Measurements from ENCODE around the gene SMARCD3. TPM values are rescaled to one million over a fixed set of nuclear protein-coding genes. Genes with fewer than 3 reads are reported as not detected.

Gene SMARCD3
- total RNA-seq, 1 donor from 2014 or later = 101 TPM

GRCh38 chr7:151250181-151251132, 2.0 kb upstream of the SMARCD3 start:
- Histone ChIP-seq H3K36me3 (ENCODE audit: control insufficient read depth in 3 of 3, insufficient read depth in 3 of 3, low read length in 3 of 3) (no peaks in the 10 kb centered on the region), H3K9me3 (ENCODE audit: control insufficient read depth in 3 of 3, low read length in 3 of 3) (no peaks in the 10 kb centered on the region), H3K4me1 (ENCODE audit: control insufficient read depth in 3 of 3, insufficient read depth in 3 of 3, low read length in 3 of 3) (peaks cover 56 to 66% (median 61%) of the 10 kb centered on the region in 3 donors), H3K27ac (ENCODE audit: low read depth, low read length) (peak overlapping the region; percentile 97), H3K4me3 (ENCODE audit: low read length in 3 of 3) (peak overlapping the region; percentile 78 to 85 (median 84)), H3K27me3 (ENCODE audit: control insufficient read depth in 3 of 3, insufficient read depth in 3 of 3, low read length in 3 of 3) (peaks cover 0 to 4% (median 0%) of the 10 kb centered on the region in 3 donors), H3K9ac (ENCODE audit: low read depth in 1 of 3, low read length in 3 of 3) (peak overlapping the region; percentile 85 to 97 (median 85))

- Histone ChIP-seq H3K27ac (ENCODE audit: low read depth, low read length) (peak overlapping the region; percentile 97), H3K9ac (ENCODE audit: low read depth in 1 of 3, low read length in 3 of 3) (peak overlapping the region; percentile 80 to 97 (median 85)), H3K4me3 (ENCODE audit: low read length in 3 of 3) (peak overlapping the region; percentile 74 to 85 (median 84)), H3K27me3 (ENCODE audit: control insufficient read depth in 3 of 3, insufficient read depth in 3 of 3, low read length in 3 of 3) (peaks cover 0 to 7% (median 0%) of the 10 kb centered on the region in 3 donors), H3K36me3 (ENCODE audit: control insufficient read depth in 3 of 3, insufficient read depth in 3 of 3, low read length in 3 of 3) (no peaks in the 10 kb centered on the region), H3K4me1 (ENCODE audit: control insufficient read depth in 3 of 3, insufficient read depth in 3 of 3, low read length in 3 of 3) (peaks cover 62 to 72% (median 67%) of the 10 kb centered on the region in 3 donors), H3K9me3 (ENCODE audit: control insufficient read depth in 3 of 3, low read length in 3 of 3) (no peaks in the 10 kb centered on the region)
Measured at GRCh38 chr7:151249732-151250072, 1.2 kb upstream of the SMARCD3 start.

GRCh38 chr7:151249034-151249731, 689 bp upstream of the SMARCD3 start:
- no peaks in the 10 kb centered on the region for H3K36me3 ChIP-seq (ENCODE audit: control insufficient read depth in 3 of 3, insufficient read depth in 3 of 3, low read length in 3 of 3)
- H3K27ac ChIP-seq (ENCODE audit: low read depth, low read length) = peak overlapping the region; percentile 97
- H3K9me3 ChIP-seq (ENCODE audit: control insufficient read depth in 3 of 3, low read length in 3 of 3) = no peaks in the 10 kb centered on the region
- peaks cover 68 to 71% (median 68%) of the 10 kb centered on the region in 3 donors for H3K4me1 ChIP-seq (ENCODE audit: control insufficient read depth in 3 of 3, insufficient read depth in 3 of 3, low read length in 3 of 3)
- H3K4me3 ChIP-seq (ENCODE audit: low read length in 3 of 3) = peak overlapping the region; percentile 74 to 85 (median 84)
- peak overlapping the region; percentile 80 to 97 (median 85) for H3K9ac ChIP-seq (ENCODE audit: low read depth in 1 of 3, low read length in 3 of 3)
- H3K27me3 ChIP-seq (ENCODE audit: control insufficient read depth in 3 of 3, insufficient read depth in 3 of 3, low read length in 3 of 3) = peaks cover 0 to 7% (median 0%) of the 10 kb centered on the region in 3 donors

DNA sequence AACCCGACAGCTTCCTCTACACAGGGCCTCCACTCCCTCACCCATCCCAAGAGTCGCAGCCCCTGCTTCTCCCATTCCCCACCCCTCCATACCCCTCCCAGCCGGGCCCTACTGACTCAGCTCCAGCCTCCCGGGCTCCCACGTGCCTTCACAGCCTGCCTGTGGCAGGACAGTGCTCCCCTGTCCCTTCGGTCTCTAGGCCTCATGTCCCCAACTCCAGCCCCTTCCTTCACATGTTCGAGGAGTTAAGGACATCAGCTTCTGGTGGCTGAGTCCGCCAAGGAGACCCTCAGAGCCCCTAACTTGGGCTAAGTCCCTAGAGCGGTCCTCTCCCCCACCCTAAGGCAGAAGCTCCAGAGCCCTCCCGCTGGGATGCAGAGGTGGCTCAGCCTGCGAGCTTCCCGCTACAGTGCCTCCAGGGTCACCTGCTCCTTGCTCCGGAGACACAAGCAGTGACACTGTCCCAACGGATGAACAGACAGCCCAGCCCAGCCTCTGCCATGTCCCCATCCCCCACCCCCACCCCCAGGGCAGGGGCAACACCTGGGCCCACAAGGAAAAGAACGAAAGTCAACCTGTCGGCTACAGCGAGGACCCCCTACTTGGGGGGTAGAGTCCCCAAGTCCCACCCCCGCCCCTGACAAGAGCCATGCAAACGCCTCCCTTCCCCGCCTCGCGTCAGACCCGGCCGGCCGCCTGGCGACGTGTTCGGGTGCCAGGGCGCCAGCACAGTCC, 716 bp downstream of the SMARCD3 start:
- Histone ChIP-seq H3K36me3 (ENCODE audit: control insufficient read depth in 3 of 3, insufficient read depth in 3 of 3, low read length in 3 of 3) (peaks cover 0 to 2% (median 1%) of the 10 kb centered on the region in 3 donors), H3K4me1 (ENCODE audit: control insufficient read depth in 3 of 3, insufficient read depth in 3 of 3, low read length in 3 of 3) (peaks cover 69 to 73% (median 70%) of the 10 kb centered on the region in 3 donors), H3K9ac (ENCODE audit: low read depth in 1 of 3, low read length in 3 of 3) (peak overlapping the region; percentile 88 to 97 (median 95)), H3K4me3 (ENCODE audit: low read length in 3 of 3) (peak overlapping the region; percentile 85 to 91 (median 85)), H3K27ac (ENCODE audit: low read depth, low read length) (peak overlapping the region; percentile 97), H3K27me3 (ENCODE audit: control insufficient read depth in 3 of 3, insufficient read depth in 3 of 3, low read length in 3 of 3) (peaks cover 0 to 7% (median 0%) of the 10 kb centered on the region in 3 donors), H3K9me3 (ENCODE audit: control insufficient read depth in 3 of 3, low read length in 3 of 3) (no peaks in the 10 kb centered on the region)

GRCh38 chr7:151246851-151247580, 1.5 kb downstream of the SMARCD3 start:
- peak overlapping the region; percentile 88 to 97 (median 95) for H3K9ac ChIP-seq (ENCODE audit: low read depth in 1 of 3, low read length in 3 of 3)

DNA sequence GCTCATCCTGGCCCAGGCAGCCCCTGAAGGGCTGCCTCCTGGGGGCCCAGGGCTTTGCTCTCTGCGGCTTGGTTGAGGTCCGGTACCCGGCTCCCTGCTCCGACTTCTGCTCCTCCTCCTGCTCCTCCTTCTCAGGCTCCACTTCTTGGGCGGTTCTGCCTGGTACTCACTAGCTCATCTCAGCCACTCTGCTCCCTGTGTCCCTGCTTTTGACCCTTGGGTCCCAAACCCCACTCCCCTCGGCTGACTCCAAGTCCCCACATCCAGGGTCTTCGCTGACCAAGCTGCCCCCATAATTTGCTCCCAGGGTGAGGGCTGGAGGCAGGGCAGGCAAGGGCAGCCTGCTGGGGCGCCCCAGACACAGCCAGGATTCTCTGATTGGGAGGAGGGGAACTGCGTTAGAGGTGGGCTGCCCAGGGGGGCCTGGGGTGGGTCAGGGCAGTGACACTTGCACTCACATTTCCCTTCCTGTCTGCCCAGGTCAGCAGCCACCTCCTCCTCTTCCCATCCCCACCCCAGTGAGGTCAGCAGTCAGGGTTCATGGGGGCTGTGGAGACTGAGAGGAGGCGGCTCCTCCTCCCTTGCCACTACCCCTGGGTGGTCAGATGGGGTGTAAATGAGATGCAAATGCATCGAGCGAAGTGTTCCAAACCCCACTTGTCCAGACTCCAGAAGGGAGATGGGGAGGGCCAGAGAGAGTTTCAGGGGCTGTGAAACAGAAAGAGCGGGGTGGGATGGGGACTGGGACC, 2.2 kb downstream of the SMARCD3 start:
- peaks cover 11 to 15% (median 13%) of the 10 kb centered on the region in 3 donors for H3K36me3 ChIP-seq (ENCODE audit: control insufficient read depth in 3 of 3, insufficient read depth in 3 of 3, low read length in 3 of 3)
- H3K4me3 ChIP-seq (ENCODE audit: low read length in 3 of 3) = peak overlapping the region; percentile 85 to 91 (median 85)

More at GRCh38 chr7:151246851-151247580, 1.5 kb downstream of the SMARCD3 start:
- Histone ChIP-seq H3K27me3 (ENCODE audit: control insufficient read depth in 3 of 3, insufficient read depth in 3 of 3, low read length in 3 of 3) (peaks cover 0 to 7% (median 0%) of the 10 kb centered on the region in 3 donors), H3K9me3 (ENCODE audit: control insufficient read depth in 3 of 3, low read length in 3 of 3) (no peaks in the 10 kb centered on the region), H3K4me3 (ENCODE audit: low read length in 3 of 3) (peak overlapping the region; percentile 85 to 91 (median 85)), H3K36me3 (ENCODE audit: control insufficient read depth in 3 of 3, insufficient read depth in 3 of 3, low read length in 3 of 3) (peaks cover 4 to 8% (median 5%) of the 10 kb centered on the region in 3 donors), H3K27ac (ENCODE audit: low read depth, low read length) (peak overlapping the region; percentile 97), H3K4me1 (ENCODE audit: control insufficient read depth in 3 of 3, insufficient read depth in 3 of 3, low read length in 3 of 3) (peaks cover 63 to 67% (median 64%) of the 10 kb centered on the region in 3 donors)

GRCh38 chr7:151245360-151246101, 3.0 kb downstream of the SMARCD3 start:
- Histone ChIP-seq H3K9me3 (ENCODE audit: control insufficient read depth in 3 of 3, low read length in 3 of 3) (no peaks in the 10 kb centered on the region), H3K4me3 (ENCODE audit: low read length in 3 of 3) (peak overlapping the region; percentile 28 to 67 (median 38)), H3K36me3 (ENCODE audit: control insufficient read depth in 3 of 3, insufficient read depth in 3 of 3, low read length in 3 of 3) (peaks cover 18 to 22% (median 19%) of the 10 kb centered on the region in 3 donors), H3K4me1 (ENCODE audit: control insufficient read depth in 3 of 3, insufficient read depth in 3 of 3, low read length in 3 of 3) (peaks cover 58 to 66% (median 59%) of the 10 kb centered on the region in 3 donors), H3K27ac (ENCODE audit: low read depth, low read length) (peak overlapping the region; percentile 97), H3K27me3 (ENCODE audit: control insufficient read depth in 3 of 3, insufficient read depth in 3 of 3, low read length in 3 of 3) (peaks cover 0 to 7% (median 0%) of the 10 kb centered on the region in 3 donors), H3K9ac (ENCODE audit: low read depth in 1 of 3, low read length in 3 of 3) (peak overlapping the region in 2 of 3 donors; percentile 65 to 97)

More for the DNA sequence above, 2.2 kb downstream of the SMARCD3 start:
- H3K27me3 ChIP-seq (ENCODE audit: control insufficient read depth in 3 of 3, insufficient read depth in 3 of 3, low read length in 3 of 3) = peaks cover 0 to 7% (median 0%) of the 10 kb centered on the region in 3 donors
- H3K9me3 ChIP-seq (ENCODE audit: control insufficient read depth in 3 of 3, low read length in 3 of 3) = no peaks in the 10 kb centered on the region
- peak overlapping the region; percentile 65 to 97 (median 65) for H3K9ac ChIP-seq (ENCODE audit: low read depth in 1 of 3, low read length in 3 of 3)
- peaks cover 65 to 69% (median 65%) of the 10 kb centered on the region in 3 donors for H3K4me1 ChIP-seq (ENCODE audit: control insufficient read depth in 3 of 3, insufficient read depth in 3 of 3, low read length in 3 of 3)
- H3K27ac ChIP-seq (ENCODE audit: low read depth, low read length) = peak overlapping the region; percentile 97

- Histone ChIP-seq H3K4me1 (ENCODE audit: control insufficient read depth in 3 of 3, insufficient read depth in 3 of 3, low read length in 3 of 3) (peaks cover 52 to 59% (median 52%) of the 10 kb centered on the region in 3 donors), H3K9ac (ENCODE audit: low read depth in 1 of 3, low read length in 3 of 3) (peak overlapping the region in 2 of 3 donors; percentile 43 to 97), H3K36me3 (ENCODE audit: control insufficient read depth in 3 of 3, insufficient read depth in 3 of 3, low read length in 3 of 3) (peaks cover 23 to 24% (median 24%) of the 10 kb centered on the region in 3 donors), H3K27me3 (ENCODE audit: control insufficient read depth in 3 of 3, insufficient read depth in 3 of 3, low read length in 3 of 3) (peaks cover 0 to 7% (median 0%) of the 10 kb centered on the region in 3 donors), H3K27ac (ENCODE audit: low read depth, low read length) (peak overlapping the region; percentile 97), H3K4me3 (ENCODE audit: low read length in 3 of 3) (peak overlapping the region; percentile 23 to 67 (median 28)), H3K9me3 (ENCODE audit: control insufficient read depth in 3 of 3, low read length in 3 of 3) (no peaks in the 10 kb centered on the region)
Measured at GRCh38 chr7:151244841-151245346, 3.6 kb downstream of the SMARCD3 start.

Data from skeletal muscle tissue (tissue), 4 donors.